ENCODE results near the gene NFKB1.

Gene NFKB1

DNA sequence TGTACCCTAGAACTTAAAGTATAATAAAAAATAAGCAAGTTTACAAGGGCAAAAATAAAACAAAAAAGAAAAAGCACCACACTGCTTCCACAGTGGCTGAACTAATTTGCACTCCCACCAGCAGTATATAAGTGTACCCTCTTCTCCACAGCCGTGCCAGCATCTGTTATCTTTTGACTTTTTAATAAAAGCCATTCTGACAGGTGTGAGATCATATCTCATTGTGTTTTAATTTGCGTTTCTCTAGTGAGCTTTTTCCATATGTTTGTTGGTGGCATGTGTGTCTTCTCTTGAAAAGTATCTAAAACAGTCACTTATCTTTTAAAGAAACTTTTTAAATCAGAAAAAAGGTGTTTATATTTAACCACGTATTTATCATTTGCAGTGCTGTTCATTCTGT lies 71.3 kb downstream of the NFKB1 start:
- in situ Hi-C loops (cut with MboI; ENCODE audit: low sequenced_read_pairs, unreplicated experiment), result no loop called here
- TF ChIP-seq, protein P1, sequence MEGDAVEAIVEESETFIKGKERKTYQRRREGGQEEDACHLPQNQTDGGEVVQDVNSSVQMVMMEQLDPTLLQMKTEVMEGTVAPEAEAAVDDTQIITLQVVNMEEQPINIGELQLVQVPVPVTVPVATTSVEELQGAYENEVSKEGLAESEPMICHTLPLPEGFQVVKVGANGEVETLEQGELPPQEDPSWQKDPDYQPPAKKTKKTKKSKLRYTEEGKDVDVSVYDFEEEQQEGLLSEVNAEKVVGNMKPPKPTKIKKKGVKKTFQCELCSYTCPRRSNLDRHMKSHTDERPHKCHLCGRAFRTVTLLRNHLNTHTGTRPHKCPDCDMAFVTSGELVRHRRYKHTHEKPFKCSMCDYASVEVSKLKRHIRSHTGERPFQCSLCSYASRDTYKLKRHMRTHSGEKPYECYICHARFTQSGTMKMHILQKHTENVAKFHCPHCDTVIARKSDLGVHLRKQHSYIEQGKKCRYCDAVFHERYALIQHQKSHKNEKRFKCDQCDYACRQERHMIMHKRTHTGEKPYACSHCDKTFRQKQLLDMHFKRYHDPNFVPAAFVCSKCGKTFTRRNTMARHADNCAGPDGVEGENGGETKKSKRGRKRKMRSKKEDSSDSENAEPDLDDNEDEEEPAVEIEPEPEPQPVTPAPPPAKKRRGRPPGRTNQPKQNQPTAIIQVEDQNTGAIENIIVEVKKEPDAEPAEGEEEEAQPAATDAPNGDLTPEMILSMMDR (IDR thresholded peaks at IDR 0.05; ENCODE audit: borderline replicate concordance, control extremely low read depth, extremely low read depth, insufficient read depth, missing control alignments), result no peak
- no peak for DNase-seq (ENCODE audit: low spot score)

DNA sequence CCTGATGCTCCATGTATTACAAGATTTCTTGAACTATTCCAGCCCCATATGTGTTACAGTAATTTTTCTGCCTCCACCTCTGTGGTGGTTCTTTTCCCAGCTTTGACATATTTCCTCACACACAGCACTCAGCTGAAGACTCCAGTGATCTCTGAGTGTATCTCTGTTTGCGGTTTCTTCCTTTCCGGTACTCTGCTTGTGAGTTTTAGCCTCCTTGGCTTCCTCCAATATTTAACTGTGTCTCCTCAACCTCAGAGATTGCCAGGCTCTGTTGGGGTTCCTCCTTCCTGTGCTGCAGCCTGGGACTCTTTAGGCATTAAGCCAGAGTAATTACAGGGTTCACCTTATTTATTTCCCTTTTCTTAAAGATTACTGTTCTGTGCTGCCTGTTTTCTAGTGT lies 73.2 kb downstream of the NFKB1 start:
- DNase-seq (ENCODE audit: low spot score), result no peak
- TF ChIP-seq, protein P1 (IDR thresholded peaks at IDR 0.05; ENCODE audit: borderline replicate concordance, control extremely low read depth, extremely low read depth, insufficient read depth, missing control alignments), result no peak
- in situ Hi-C loops (cut with MboI; ENCODE audit: low sequenced_read_pairs, unreplicated experiment), result no loop called here

DNA sequence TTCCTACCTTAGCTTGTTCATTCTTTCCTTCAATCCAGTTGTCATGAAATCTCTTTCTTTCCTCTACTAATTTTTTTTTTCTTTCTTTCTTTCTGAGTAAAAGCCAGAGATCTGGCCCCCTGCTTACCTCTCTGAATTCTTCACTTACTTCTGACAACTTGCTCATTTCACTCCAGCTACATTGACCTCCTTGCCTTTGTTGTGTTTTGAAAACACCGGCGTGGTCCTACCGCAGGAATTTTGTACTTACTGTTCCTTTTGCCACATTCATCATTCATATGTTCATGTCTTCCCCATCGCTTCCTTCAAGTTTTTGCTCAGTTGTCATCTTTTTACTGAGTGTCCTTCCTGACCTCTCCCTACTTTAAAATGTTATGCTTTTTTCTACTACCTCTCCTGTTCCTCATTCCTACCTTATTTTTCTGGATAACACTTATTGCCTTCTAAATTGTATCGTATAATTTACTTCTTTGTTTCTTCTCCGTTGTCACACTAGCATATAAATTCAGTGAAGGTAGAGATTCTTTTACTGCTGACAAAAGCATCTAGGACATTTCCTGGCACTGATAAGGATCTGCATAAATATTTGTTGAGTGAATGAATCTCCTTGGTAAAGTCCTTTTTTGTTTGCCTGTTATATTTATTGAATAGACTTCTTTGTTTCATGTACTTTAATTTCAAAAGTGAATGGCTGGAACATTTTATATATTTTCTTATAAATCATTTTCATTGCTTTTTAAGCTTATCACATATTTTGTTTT lies 74.4 kb downstream of the NFKB1 start:
- in situ Hi-C loops (cut with MboI; ENCODE audit: low sequenced_read_pairs, unreplicated experiment), result no loop called here
- DNase-seq (ENCODE audit: low spot score), result no peak
- TF ChIP-seq, protein P1 (IDR thresholded peaks at IDR 0.05; ENCODE audit: borderline replicate concordance, control extremely low read depth, extremely low read depth, insufficient read depth, missing control alignments), result no peak

DNA sequence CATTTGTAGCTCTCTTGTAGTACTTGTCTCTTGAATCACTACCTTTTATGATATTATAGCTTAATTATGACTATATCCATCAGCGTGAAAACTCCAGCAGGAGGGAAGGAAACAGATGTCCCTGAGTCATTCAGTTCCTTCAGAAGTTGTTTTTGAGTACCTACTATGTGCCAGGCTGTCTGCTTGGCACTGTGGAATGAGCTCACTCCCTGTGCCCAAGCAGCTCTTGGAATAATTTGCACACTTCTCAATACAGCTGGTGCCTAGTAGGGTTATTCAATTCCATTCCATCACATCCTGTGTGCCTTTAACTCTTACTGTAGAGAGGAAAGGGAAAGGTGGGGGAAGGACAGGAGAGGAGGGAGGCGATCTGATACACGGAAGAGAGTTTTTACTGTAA lies 77.1 kb downstream of the NFKB1 start:
- no peak for DNase-seq (ENCODE audit: low spot score)
- TF ChIP-seq, protein P1 (IDR thresholded peaks at IDR 0.05; ENCODE audit: borderline replicate concordance, control extremely low read depth, extremely low read depth, insufficient read depth, missing control alignments), result no peak
- in situ Hi-C loops (cut with MboI; ENCODE audit: low sequenced_read_pairs, unreplicated experiment), result no loop called here

DNA sequence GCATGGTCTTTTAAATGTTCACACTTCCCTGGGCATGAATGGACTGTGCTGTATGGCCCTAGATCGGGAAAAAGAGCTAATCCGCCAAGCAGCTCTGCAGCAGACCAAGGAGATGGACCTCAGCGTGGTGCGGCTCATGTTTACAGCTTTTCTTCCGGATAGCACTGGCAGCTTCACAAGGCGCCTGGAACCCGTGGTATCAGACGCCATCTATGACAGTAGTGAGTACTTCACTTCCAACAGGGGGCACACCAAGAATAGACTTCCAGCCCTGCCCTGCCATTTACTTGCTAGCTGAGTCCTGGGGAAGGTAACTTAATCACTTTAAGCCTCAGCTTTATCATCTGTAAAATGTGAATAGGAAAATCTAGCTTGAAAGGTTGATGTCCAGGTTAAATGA lies 77.7 kb downstream of the NFKB1 start:
- TF ChIP-seq, protein P1 (IDR thresholded peaks at IDR 0.05; ENCODE audit: borderline replicate concordance, control extremely low read depth, extremely low read depth, insufficient read depth, missing control alignments), result no peak
- in situ Hi-C loops (cut with MboI; ENCODE audit: low sequenced_read_pairs, unreplicated experiment), result no loop called here
- DNase-seq (ENCODE audit: low spot score), result no peak

DNA sequence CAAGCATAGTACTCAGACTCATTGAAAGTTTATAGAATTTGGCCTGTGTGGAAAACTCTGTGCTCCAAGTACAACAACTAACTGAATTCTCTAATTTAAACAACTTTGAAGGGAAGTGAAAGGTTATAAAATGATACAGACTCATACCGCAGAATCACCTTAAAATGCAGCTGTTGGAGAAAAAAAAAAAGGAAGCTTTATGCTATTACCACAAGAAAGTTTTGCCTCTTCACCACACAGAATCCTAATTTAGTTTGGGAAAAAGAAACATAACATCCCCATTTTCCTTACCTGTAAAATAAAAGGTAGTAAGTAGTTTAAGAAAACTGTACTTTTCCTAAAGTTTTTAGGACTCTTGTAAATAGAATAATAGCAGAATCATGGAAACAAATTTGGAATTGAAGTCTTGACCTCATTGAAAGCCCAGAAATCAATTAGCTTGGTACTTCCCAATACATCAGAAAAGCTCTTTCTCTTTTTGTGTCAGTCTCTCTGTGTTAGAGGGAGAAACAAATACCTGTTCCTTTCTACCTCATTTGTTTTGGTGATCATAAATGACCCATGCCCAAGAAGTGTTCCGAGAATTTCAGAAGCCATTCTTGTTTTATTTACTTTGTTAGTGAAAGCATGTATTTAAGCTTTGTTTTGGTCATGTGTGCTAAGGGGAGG lies 78.8 kb downstream of the NFKB1 start:
- no peak for DNase-seq (ENCODE audit: low spot score)
- TF ChIP-seq, protein P1 (IDR thresholded peaks at IDR 0.05; ENCODE audit: borderline replicate concordance, control extremely low read depth, extremely low read depth, insufficient read depth, missing control alignments), result no peak
- in situ Hi-C loops (cut with MboI; ENCODE audit: low sequenced_read_pairs, unreplicated experiment), result no loop called here

All from GM13976 (cell line).